ENCODE results near the gene RNF112. TPM values are rescaled to one million over a fixed set of nuclear protein-coding genes. Genes with fewer than 3 reads are reported as not detected.

RNF112 gene
- total RNA-seq, 1 experiment from 2014 or later: 0.81 TPM

GRCh38 chr17:19417611-19418010, 6.6 kb downstream of the RNF112 start:
- TF ChIP-seq CTCF (conservative IDR thresholded peaks at IDR 0.05): no peak
- no peak overlapping the region for H2BK5ac ChIP-seq (ENCODE audit: insufficient read length, low read length)
- no peak overlapping the region for H3K4ac ChIP-seq (ENCODE audit: low read depth, low read length)
- H3K9me3 ChIP-seq (ENCODE audit: control insufficient read depth, low read depth, low read length): no peaks in the 10 kb centered on the region
- no peaks in the 10 kb centered on the region for H3K23me2 ChIP-seq (ENCODE audit: insufficient read length, low read depth, low read length, poor library complexity, severe bottlenecking)
- no peak overlapping the region for H2AK5ac ChIP-seq (ENCODE audit: insufficient read length, low read length)
- WGBS (ENCODE audit: extremely low coverage, insufficient read length, low lambda C conversion rate): no CpG with 5 or more reads among the region's 3 CpGs
- H3K27ac Mint-ChIP-seq: no peak overlapping the region; a peak in 1 of 7 replicates
- no peak overlapping the region for H2BK120ac ChIP-seq (ENCODE audit: low read depth, low read length, poor library complexity, severe bottlenecking)
- H3K18ac ChIP-seq (ENCODE audit: insufficient read length, low read depth, low read length): no peak overlapping the region
- H4K91ac ChIP-seq (ENCODE audit: insufficient read length, low read depth, low read length): no peak overlapping the region
- H3K27ac ChIP-seq (ENCODE audit: insufficient read length, low read depth, low read length): no peak overlapping the region
- H2BK12ac ChIP-seq (ENCODE audit: insufficient read length, low read depth, low read length): no peak overlapping the region
- no peak overlapping the region for H3K14ac ChIP-seq (ENCODE audit: insufficient read depth, low read length)
- H3K9ac ChIP-seq (ENCODE audit: extremely low read depth, insufficient read length, low read length): no peak overlapping the region
- no peak overlapping the region for H2BK15ac ChIP-seq (ENCODE audit: low read depth, low read length)
- H3K56ac ChIP-seq (ENCODE audit: insufficient read length, low read depth, low read length): no peak overlapping the region
- H2AFZ ChIP-seq (ENCODE audit: low read length): no peak overlapping the region
- H3K4me1 Mint-ChIP-seq: peaks cover 0 to 14% of the 10 kb centered on the region in 2 experiments; a peak in 2 of 4 replicates
- no peak overlapping the region for H3T11ph ChIP-seq (ENCODE audit: low read length)
- H3K23ac ChIP-seq (ENCODE audit: insufficient read length, low read depth, low read length): no peak overlapping the region
- no peaks in the 10 kb centered on the region for H3K79me2 ChIP-seq (ENCODE audit: insufficient read depth, low read length)
- no peak overlapping the region for H4K8ac ChIP-seq (replicated peaks; ENCODE audit: insufficient read length, low read depth, low read length)
- no peaks in the 10 kb centered on the region for H3K9me3 Mint-ChIP-seq
- DNase-seq: no peak
- H3K36me3 Mint-ChIP-seq (ENCODE audit: insufficient read depth in 1 of 3, low read depth in 3 of 3): no peaks in the 10 kb centered on the region
- H3K27me3 ChIP-seq (ENCODE audit: insufficient read depth, low read length): no peaks in the 10 kb centered on the region
- no peaks in the 10 kb centered on the region for H4K20me1 ChIP-seq (ENCODE audit: control insufficient read depth, insufficient read depth, insufficient read length)
- no peaks in the 10 kb centered on the region for H3K4me1 ChIP-seq (ENCODE audit: insufficient read depth, low read length)
- no peaks in the 10 kb centered on the region for H3K79me1 ChIP-seq (ENCODE audit: insufficient read depth, low read depth, low read length, poor library complexity, severe bottlenecking)
- H3K27me3 Mint-ChIP-seq (ENCODE audit: low read depth): peaks cover 7% of the 10 kb centered on the region
- H4K5ac ChIP-seq (ENCODE audit: insufficient read length, low read depth, low read length): no peak overlapping the region
- no peak overlapping the region for H3K4me3 Mint-ChIP-seq
- no peak overlapping the region for H3K4me2 ChIP-seq (ENCODE audit: insufficient read depth, insufficient read length, low read length)
- H2BK20ac ChIP-seq (ENCODE audit: low read depth, low read length, poor library complexity, severe bottlenecking): no peak overlapping the region

All from H9 (cell line).